Measurements from ENCODE around the gene PHACTR3. TPM values are rescaled to one million over a fixed set of nuclear protein-coding genes. Genes with fewer than 3 reads are reported as not detected.

PHACTR3 gene
- total RNA-seq, 4 donors from 2014 or later: 2.4 to 12.8 (median 9.7) TPM

GRCh38 chr20:59633656-59634251 lies 29.4 kb downstream of the PHACTR3 start:
- Histone ChIP-seq H3K9me3 (no peaks in the 10 kb centered on the region), H3K27ac (no peak overlapping the region), H3K4me1 (no peaks in the 10 kb centered on the region), H3K27me3 (peaks cover 29% of the 10 kb centered on the region), H3K4me3 (no peak overlapping the region), H3K36me3 (no peaks in the 10 kb centered on the region)
- WGBS: 91% methylated on average over 6 of the region's 6 CpGs
- DNase-seq (ENCODE audit: low spot score in 2 of 2): no peak
- no peak for TF ChIP-seq EP300 (IDR thresholded peaks at IDR 0.05)
- TF ChIP-seq CTCF (IDR thresholded peaks at IDR 0.05): no peak
- TF ChIP-seq POLR2AphosphoS5 (IDR thresholded peaks at IDR 0.05): no peak
- no peak for TF ChIP-seq POLR2A (IDR thresholded peaks at IDR 0.05)

GRCh38 chr20:59634435-59635005 lies 30.2 kb downstream of the PHACTR3 start:
- Histone ChIP-seq H3K27me3 (peaks cover 26% of the 10 kb centered on the region), H3K9me3 (no peaks in the 10 kb centered on the region), H3K27ac (no peak overlapping the region), H3K4me1 (no peaks in the 10 kb centered on the region), H3K4me3 (no peak overlapping the region), H3K36me3 (no peaks in the 10 kb centered on the region)
- peak in 1 of 2 donors; percentile 55 for DNase-seq (ENCODE audit: low spot score in 2 of 2)
- 78% methylated on average over 18 of the region's 18 CpGs for WGBS
- no peak for TF ChIP-seq POLR2AphosphoS5 (IDR thresholded peaks at IDR 0.05)
- no peak for TF ChIP-seq EP300 (IDR thresholded peaks at IDR 0.05)
- no peak for TF ChIP-seq CTCF (IDR thresholded peaks at IDR 0.05)
- no peak for TF ChIP-seq POLR2A (IDR thresholded peaks at IDR 0.05)

GRCh38 chr20:59636766-59637370 lies 32.5 kb downstream of the PHACTR3 start:
- TF ChIP-seq POLR2AphosphoS5 (IDR thresholded peaks at IDR 0.05) (no peak), CTCF (IDR thresholded peaks at IDR 0.05) (no peak)
- Histone ChIP-seq H3K9me3 (no peaks in the 10 kb centered on the region), H3K4me3 (no peak overlapping the region), H3K4me1 (no peaks in the 10 kb centered on the region), H3K36me3 (no peaks in the 10 kb centered on the region), H3K27me3 (peaks cover 18% of the 10 kb centered on the region), H3K27ac (no peak overlapping the region)
- WGBS: 59% methylated on average over 3 of the region's 3 CpGs
- DNase-seq (ENCODE audit: low spot score in 2 of 2): no peak

GRCh38 chr20:59640267-59640666 lies 35.9 kb downstream of the PHACTR3 start:
- TF ChIP-seq POLR2A (IDR thresholded peaks at IDR 0.05): no peak
- TF ChIP-seq POLR2AphosphoS5 (IDR thresholded peaks at IDR 0.05): no peak
- no peak for TF ChIP-seq CTCF (IDR thresholded peaks at IDR 0.05)
- no peak for TF ChIP-seq EP300 (IDR thresholded peaks at IDR 0.05)
- Histone ChIP-seq H3K27me3 (peaks cover 23% of the 10 kb centered on the region), H3K36me3 (no peaks in the 10 kb centered on the region), H3K4me1 (no peaks in the 10 kb centered on the region), H3K9me3 (no peaks in the 10 kb centered on the region), H3K4me3 (no peak overlapping the region), H3K27ac (no peak overlapping the region)
- DNase-seq (ENCODE audit: low spot score in 2 of 2): peak in 1 of 2 donors; percentile 61
- 88% methylated on average over 5 of the region's 5 CpGs for WGBS

- H3K27me3 ChIP-seq: peaks cover 16% of the 10 kb centered on the region
- WGBS: 70% methylated on average over 12 of the region's 12 CpGs
Observed at GRCh38 chr20:59643615-59644061, 39.3 kb downstream of the PHACTR3 start.

More at GRCh38 chr20:59643615-59644061, 39.3 kb downstream of the PHACTR3 start:
- Histone ChIP-seq H3K36me3 (no peaks in the 10 kb centered on the region), H3K4me1 (no peaks in the 10 kb centered on the region), H3K27ac (no peak overlapping the region), H3K9me3 (no peaks in the 10 kb centered on the region), H3K4me3 (no peak overlapping the region)
- no peak for DNase-seq (ENCODE audit: low spot score in 2 of 2)
- TF ChIP-seq EP300 (IDR thresholded peaks at IDR 0.05) (no peak), CTCF (IDR thresholded peaks at IDR 0.05) (no peak), POLR2A (IDR thresholded peaks at IDR 0.05) (no peak), POLR2AphosphoS5 (IDR thresholded peaks at IDR 0.05) (no peak)

All from suprapubic skin (tissue), 4 donors.